C4-2B (cell line): ENCODE results near the gene SERPINA6.

Source experiments
- CTCF ChIP-seq: fragments of 450-650 bp; conservative IDR thresholded peaks from 2 replicates; pipeline ENCODE4 v1.5.1; 2017; ENCODE audit warnings: mild to moderate bottlenecking
- ZFX ChIP-seq: fragments of 450-650 bp; IDR thresholded peaks from 2 replicates; pipeline ENCODE4 v1.6.1; 2017

GRCh38 chr14:94290197-94290596, 32.9 kb downstream of the SERPINA6 start:
- TF ChIP-seq CTCF (no peak), ZFX (no peak)
